PC-9 (cell line): ENCODE results near the gene AGPAT3. TPM values are rescaled to one million over a fixed set of nuclear protein-coding genes. Genes with fewer than 3 reads are reported as not detected.

ENCODE experiments used
- BruUV-seq: library from RNA; stranded (reverse); fragments of 400-500 nt; replicated peaks from 2 replicates; lab custom pipeline; 2021; lab: Mats Ljungman, UMichigan
- CTCF ChIA-PET: fragments of 300-600 bp; sonication (Branson Sonifier 250); formaldehyde crosslinking; loops from one replicate; lab custom pipeline; 2022; ENCODE audit warnings: antibody characterized with exemption; lab: Charles Lee
- POLR2A ChIA-PET: fragments of 300-600 bp; sonication (Branson Sonifier 250); formaldehyde crosslinking; loops from one replicate; lab custom pipeline; 2022; ENCODE audit warnings: antibody characterized with exemption; ENCODE audit not compliant: unreplicated experiment; lab: Charles Lee
- DNase-seq, 2 experiments: peaks; one replicate each; pipeline versions ENCODE4 v3.0.0 to v3.0.0-alpha.2; 2015 to 2022; ENCODE audit warnings: mixed read lengths in 1 of 2
- H2AFZ ChIP-seq: fragments of 200-600 bp; sonication (generic); 2 replicates; pipeline ENCODE4 v1.8.1; 2017; ENCODE audit warnings: antibody characterized with exemption
- H3F3A ChIP-seq: fragments of 200-600 bp; sonication (generic); 2 replicates; pipeline ENCODE4 v1.8.1; 2017; ENCODE audit warnings: antibody characterized with exemption, mild to moderate bottlenecking, low read depth; ENCODE audit not compliant: insufficient read depth
- H3K27ac ChIP-seq: fragments of 200-600 bp; sonication (generic); 2 replicates; pipeline ENCODE4 v1.6.1; 2016; ENCODE audit warnings: mixed run types
- H3K27me3 ChIP-seq: fragments of 200-600 bp; sonication (generic); 2 replicates; pipeline ENCODE4 v1.6.1; 2016; ENCODE audit warnings: low read depth, mixed run types; ENCODE audit not compliant: insufficient read depth
- H3K36me3 ChIP-seq: fragments of 200-600 bp; sonication (generic); 2 replicates; pipeline ENCODE4 v1.6.1; 2016; ENCODE audit warnings: low read depth, mixed run types
- H3K4me1 ChIP-seq: fragments of 200-600 bp; sonication (generic); replicated peaks from 2 replicates; pipeline ENCODE4 v1.6.1; 2016; ENCODE audit warnings: mixed run types; ENCODE audit not compliant: insufficient read depth
- H3K4me2 ChIP-seq: fragments of 200-600 bp; sonication (generic); 2 replicates; pipeline ENCODE4 v1.6.1; 2017; ENCODE audit warnings: mixed run types
- H3K4me3 ChIP-seq: fragments of 200-600 bp; sonication (generic); 2 replicates; pipeline ENCODE4 v1.6.1; 2016; ENCODE audit warnings: mixed run types
- H3K79me2 ChIP-seq: fragments of 200-600 bp; sonication (generic); 2 replicates; pipeline ENCODE4 v1.6.1; 2017; ENCODE audit warnings: low read depth, mixed run types
- H3K9me2 ChIP-seq: fragments of 200-600 bp; sonication (generic); 2 replicates; pipeline ENCODE4 v1.8.1; 2017; ENCODE audit warnings: mild to moderate bottlenecking; ENCODE audit not compliant: insufficient read depth
- H3K9me3 ChIP-seq: fragments of 200-600 bp; sonication (generic); 2 replicates; pipeline ENCODE4 v1.8.1; 2016; ENCODE audit warnings: low read depth; ENCODE audit not compliant: insufficient read depth
- H4K20me1 ChIP-seq: fragments of 200-600 bp; sonication (generic); 2 replicates; pipeline ENCODE4 v1.8.1; 2017; ENCODE audit not compliant: insufficient read depth
- CTCF ChIP-seq: fragments of 200-600 bp; sonication (generic); conservative IDR thresholded peaks from 2 replicates; pipeline ENCODE4 v1.6.1; 2017; ENCODE audit warnings: mixed run types, antibody characterized with exemption, mild to moderate bottlenecking, moderate library complexity
- EZH2 ChIP-seq: fragments of 200-600 bp; sonication (generic); IDR thresholded peaks from 2 replicates; pipeline ENCODE4 v1.8.0; 2017; ENCODE audit warnings: antibody characterized with exemption, low read depth
- intact Hi-C: fragments of 100-400 bp; cut with micrococcal nuclease; formaldehyde crosslinking; loops from one replicate; pipeline ENCODE4 v1.10.0; 2022; ENCODE audit not compliant: unreplicated experiment
- total RNA-seq: library from RNA; stranded (reverse); gene quantifications from 2 replicates; pipeline ENCODE4 v1.2.3, GENCODE V29; 2021

Gene AGPAT3
- total RNA-seq, 1 experiment from 2014 or later, result 39.0 TPM

- Histone ChIP-seq H3K79me2 (no peaks in the 10 kb centered on the region), H2AFZ (no peak overlapping the region), H3K9me2 (no peaks in the 10 kb centered on the region), H3K9me3 (no peaks in the 10 kb centered on the region), H3K4me3 (no peak overlapping the region), H3K27ac (no peak overlapping the region), H3K36me3 (no peaks in the 10 kb centered on the region), H3K4me2 (no peak overlapping the region), H3F3A (no peaks in the 10 kb centered on the region), H3K4me1 (no peaks in the 10 kb centered on the region), H3K27me3 (no peaks in the 10 kb centered on the region), H4K20me1 (no peaks in the 10 kb centered on the region)
- TF ChIP-seq EZH2, result no peak
- TF ChIP-seq CTCF, result no peak
- ChIA-PET POLR2A (no interaction called here), CTCF (no interaction called here)
- intact Hi-C loops, result no loop called here
- no TSS peak for BruUV-seq
- DNase-seq, result peak in 1 of 2 experiments; percentile 9
Measured at GRCh38 chr21:43929217-43929971, 64.4 kb downstream of the AGPAT3 start.

- H3K27ac ChIP-seq, result no peak overlapping the region
- no peaks in the 10 kb centered on the region for H3K36me3 ChIP-seq
- no TSS peak for BruUV-seq
- H3K9me3 ChIP-seq, result no peaks in the 10 kb centered on the region
- no peaks in the 10 kb centered on the region for H3K27me3 ChIP-seq
- intact Hi-C loops, result no loop called here
- TF ChIP-seq EZH2 (no peak), CTCF (no peak)
- ChIA-PET CTCF (no interaction called here), POLR2A (no interaction called here)
- H3F3A ChIP-seq, result no peaks in the 10 kb centered on the region
- no peaks in the 10 kb centered on the region for H3K4me1 ChIP-seq
- no peaks in the 10 kb centered on the region for H3K9me2 ChIP-seq
- no peak for DNase-seq
- H2AFZ ChIP-seq, result no peak overlapping the region
- H4K20me1 ChIP-seq, result no peaks in the 10 kb centered on the region
- H3K4me2 ChIP-seq, result no peak overlapping the region
- H3K4me3 ChIP-seq, result no peak overlapping the region
- H3K79me2 ChIP-seq, result no peaks in the 10 kb centered on the region
Measured at GRCh38 chr21:43930074-43930847, 65.2 kb downstream of the AGPAT3 start.

GRCh38 chr21:43930848-43931375, 65.9 kb downstream of the AGPAT3 start:
- TF ChIP-seq CTCF (no peak), EZH2 (no peak)
- no peaks in the 10 kb centered on the region for H4K20me1 ChIP-seq
- H3F3A ChIP-seq, result no peaks in the 10 kb centered on the region
- no peak overlapping the region for H3K4me2 ChIP-seq
- H3K27me3 ChIP-seq, result no peaks in the 10 kb centered on the region
- H3K4me3 ChIP-seq, result no peak overlapping the region
- no peak overlapping the region for H2AFZ ChIP-seq
- H3K27ac ChIP-seq, result no peak overlapping the region
- H3K79me2 ChIP-seq, result no peaks in the 10 kb centered on the region
- CTCF ChIA-PET, result no interaction called here
- no peaks in the 10 kb centered on the region for H3K36me3 ChIP-seq
- intact Hi-C loops, result no loop called here
- BruUV-seq, result no TSS peak
- no peaks in the 10 kb centered on the region for H3K9me3 ChIP-seq
- POLR2A ChIA-PET, result interaction anchor here (0.6 kb wide), 1 partner anchor 1202 kb away, joined by 5 read pairs; no protein-coding TSS in a partner anchor
- no peaks in the 10 kb centered on the region for H3K4me1 ChIP-seq
- DNase-seq, result no peak
- no peaks in the 10 kb centered on the region for H3K9me2 ChIP-seq
